ENCODE data around the gene NEK6.

Gene NEK6

DNA sequence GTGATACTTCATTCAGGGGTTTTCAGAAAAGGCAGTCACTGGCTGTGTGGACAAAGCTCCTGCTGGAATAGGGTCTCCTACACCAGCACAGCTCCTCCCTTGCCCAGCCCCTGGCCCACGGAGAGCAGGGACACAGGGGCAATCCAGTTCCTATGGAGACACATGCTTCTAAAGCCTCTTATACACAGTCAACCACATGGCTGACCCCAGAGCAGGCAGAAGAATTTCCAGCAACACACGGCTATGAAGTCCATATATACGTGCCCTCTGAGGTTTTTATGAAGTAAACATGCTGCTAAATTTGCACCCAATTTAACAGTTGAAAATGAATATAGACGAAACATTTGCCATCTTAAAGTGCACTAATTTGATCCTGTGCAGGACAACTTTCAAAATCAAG, 138.1 kb downstream of the NEK6 start:
- no peak for TF ChIP-seq ESRRG (CRISPR knock-in tag; IDR thresholded peaks at IDR 0.05)
- TF ChIP-seq ZNF565 (CRISPR knock-in tag; conservative IDR thresholded peaks at IDR 0.05; ENCODE audit: low read depth) = no peak
- TF ChIP-seq RARB (CRISPR knock-in tag; IDR thresholded peaks at IDR 0.05) = no peak
- TF ChIP-seq BACH2 (CRISPR knock-in tag; IDR thresholded peaks at IDR 0.05; ENCODE audit: borderline replicate concordance) = no peak
- TF ChIP-seq ZC3H10 (CRISPR knock-in tag; IDR thresholded peaks at IDR 0.05) = no peak
- TF ChIP-seq, protein P1, sequence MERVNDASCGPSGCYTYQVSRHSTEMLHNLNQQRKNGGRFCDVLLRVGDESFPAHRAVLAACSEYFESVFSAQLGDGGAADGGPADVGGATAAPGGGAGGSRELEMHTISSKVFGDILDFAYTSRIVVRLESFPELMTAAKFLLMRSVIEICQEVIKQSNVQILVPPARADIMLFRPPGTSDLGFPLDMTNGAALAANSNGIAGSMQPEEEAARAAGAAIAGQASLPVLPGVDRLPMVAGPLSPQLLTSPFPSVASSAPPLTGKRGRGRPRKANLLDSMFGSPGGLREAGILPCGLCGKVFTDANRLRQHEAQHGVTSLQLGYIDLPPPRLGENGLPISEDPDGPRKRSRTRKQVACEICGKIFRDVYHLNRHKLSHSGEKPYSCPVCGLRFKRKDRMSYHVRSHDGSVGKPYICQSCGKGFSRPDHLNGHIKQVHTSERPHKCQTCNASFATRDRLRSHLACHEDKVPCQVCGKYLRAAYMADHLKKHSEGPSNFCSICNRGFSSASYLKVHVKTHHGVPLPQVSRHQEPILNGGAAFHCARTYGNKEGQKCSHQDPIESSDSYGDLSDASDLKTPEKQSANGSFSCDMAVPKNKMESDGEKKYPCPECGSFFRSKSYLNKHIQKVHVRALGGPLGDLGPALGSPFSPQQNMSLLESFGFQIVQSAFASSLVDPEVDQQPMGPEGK (CRISPR knock-in tag; IDR thresholded peaks at IDR 0.05; ENCODE audit: borderline replicate concordance) = no peak
- no peak for TF ChIP-seq ISL1 (CRISPR knock-in tag; IDR thresholded peaks at IDR 0.05)
- TF ChIP-seq TSHZ2 (CRISPR knock-in tag; IDR thresholded peaks at IDR 0.05) = no peak
- TF ChIP-seq CSDC2 (CRISPR knock-in tag; IDR thresholded peaks at IDR 0.05) = no peak
- ATAC-seq = no peak

DNA sequence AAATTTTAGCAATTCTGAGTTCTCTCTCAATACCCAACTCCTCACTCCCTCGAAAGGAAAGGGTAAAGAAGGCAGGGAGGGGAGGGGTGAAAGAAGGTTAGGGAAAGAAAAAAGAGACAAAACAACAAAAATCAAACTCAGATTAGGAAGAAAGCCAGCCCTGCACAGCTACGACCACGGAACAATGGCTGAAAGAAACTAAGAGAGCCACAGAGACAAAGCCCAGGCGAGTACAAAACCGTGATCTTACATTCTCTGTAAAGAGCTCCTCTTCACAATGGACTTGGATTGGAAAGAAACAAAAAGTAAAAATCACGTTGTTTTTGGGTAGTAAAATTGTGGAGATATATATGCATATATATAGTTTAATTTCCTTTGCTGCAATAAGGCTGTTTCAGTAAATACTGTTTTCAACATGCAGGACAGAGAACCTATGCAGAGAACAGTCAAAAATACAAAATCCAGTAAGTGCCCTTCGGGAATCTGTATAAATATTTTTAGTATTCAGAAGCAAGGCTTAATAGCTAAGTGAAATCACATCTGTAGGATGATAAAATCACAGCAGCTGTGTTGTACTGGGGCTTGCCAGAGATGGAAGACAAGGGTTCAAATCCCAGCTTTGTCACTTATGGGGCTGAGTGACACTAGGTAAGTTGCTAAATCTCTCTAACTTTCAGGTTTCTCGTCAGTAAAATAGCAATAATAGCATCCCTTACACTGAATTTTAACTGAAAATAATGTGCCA, 140.6 kb downstream of the NEK6 start:
- no peak for ATAC-seq
- TF ChIP-seq ZFP3 (CRISPR knock-in tag; IDR thresholded peaks at IDR 0.05) = no peak
- TF ChIP-seq, protein P2, sequence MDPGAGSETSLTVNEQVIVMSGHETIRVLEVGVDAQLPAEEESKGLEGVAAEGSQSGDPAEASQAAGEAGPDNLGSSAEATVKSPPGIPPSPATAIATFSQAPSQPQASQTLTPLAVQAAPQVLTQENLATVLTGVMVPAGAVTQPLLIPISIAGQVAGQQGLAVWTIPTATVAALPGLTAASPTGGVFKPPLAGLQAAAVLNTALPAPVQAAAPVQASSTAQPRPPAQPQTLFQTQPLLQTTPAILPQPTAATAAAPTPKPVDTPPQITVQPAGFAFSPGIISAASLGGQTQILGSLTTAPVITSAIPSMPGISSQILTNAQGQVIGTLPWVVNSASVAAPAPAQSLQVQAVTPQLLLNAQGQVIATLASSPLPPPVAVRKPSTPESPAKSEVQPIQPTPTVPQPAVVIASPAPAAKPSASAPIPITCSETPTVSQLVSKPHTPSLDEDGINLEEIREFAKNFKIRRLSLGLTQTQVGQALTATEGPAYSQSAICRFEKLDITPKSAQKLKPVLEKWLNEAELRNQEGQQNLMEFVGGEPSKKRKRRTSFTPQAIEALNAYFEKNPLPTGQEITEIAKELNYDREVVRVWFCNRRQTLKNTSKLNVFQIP (CRISPR knock-in tag; IDR thresholded peaks at IDR 0.05; ENCODE audit: borderline replicate concordance, low read depth) = no peak
- TF ChIP-seq TOX (CRISPR knock-in tag; IDR thresholded peaks at IDR 0.05; ENCODE audit: borderline replicate concordance) = no peak
- TF ChIP-seq ESRRG (CRISPR knock-in tag; IDR thresholded peaks at IDR 0.05) = no peak
- TF ChIP-seq, protein P3, sequence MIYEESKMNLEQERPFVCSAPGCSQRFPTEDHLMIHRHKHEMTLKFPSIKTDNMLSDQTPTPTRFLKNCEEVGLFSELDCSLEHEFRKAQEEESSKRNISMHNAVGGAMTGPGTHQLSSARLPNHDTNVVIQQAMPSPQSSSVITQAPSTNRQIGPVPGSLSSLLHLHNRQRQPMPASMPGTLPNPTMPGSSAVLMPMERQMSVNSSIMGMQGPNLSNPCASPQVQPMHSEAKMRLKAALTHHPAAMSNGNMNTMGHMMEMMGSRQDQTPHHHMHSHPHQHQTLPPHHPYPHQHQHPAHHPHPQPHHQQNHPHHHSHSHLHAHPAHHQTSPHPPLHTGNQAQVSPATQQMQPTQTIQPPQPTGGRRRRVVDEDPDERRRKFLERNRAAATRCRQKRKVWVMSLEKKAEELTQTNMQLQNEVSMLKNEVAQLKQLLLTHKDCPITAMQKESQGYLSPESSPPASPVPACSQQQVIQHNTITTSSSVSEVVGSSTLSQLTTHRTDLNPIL (CRISPR knock-in tag; IDR thresholded peaks at IDR 0.05; ENCODE audit: low read depth) = no peak
- TF ChIP-seq ZNF70 (CRISPR knock-in tag; IDR thresholded peaks at IDR 0.05) = no peak
- TF ChIP-seq PPARA (CRISPR knock-in tag; IDR thresholded peaks at IDR 0.05; ENCODE audit: borderline replicate concordance) = no peak
- no peak for TF ChIP-seq ISL1 (CRISPR knock-in tag; IDR thresholded peaks at IDR 0.05)

GRCh38 chr9:124399323-124399967, 141.7 kb downstream of the NEK6 start:
- TF ChIP-seq ZNF70 (CRISPR knock-in tag; IDR thresholded peaks at IDR 0.05) (no peak), ISL1 (CRISPR knock-in tag; IDR thresholded peaks at IDR 0.05) (no peak), ARNTL (CRISPR knock-in tag; IDR thresholded peaks at IDR 0.05; ENCODE audit: borderline replicate concordance, low read depth) (no peak), BACH2 (CRISPR knock-in tag; IDR thresholded peaks at IDR 0.05; ENCODE audit: borderline replicate concordance) (no peak), CSRNP3 (CRISPR knock-in tag; IDR thresholded peaks at IDR 0.05) (no peak), ZFP3 (CRISPR knock-in tag; IDR thresholded peaks at IDR 0.05) (no peak), SNAI2 (CRISPR knock-in tag; IDR thresholded peaks at IDR 0.05) (no peak), OSR1 (CRISPR knock-in tag; IDR thresholded peaks at IDR 0.05) (no peak), ZFP30 (CRISPR knock-in tag; IDR thresholded peaks at IDR 0.05) (no peak), TCF4 (CRISPR knock-in tag; IDR thresholded peaks at IDR 0.05; ENCODE audit: borderline replicate concordance) (no peak), RARB (CRISPR knock-in tag; IDR thresholded peaks at IDR 0.05) (no peak), ZNF565 (CRISPR knock-in tag; conservative IDR thresholded peaks at IDR 0.05; ENCODE audit: low read depth) (no peak), ZNF8 (CRISPR knock-in tag; IDR thresholded peaks at IDR 0.05) (no peak), PPARA (CRISPR knock-in tag; IDR thresholded peaks at IDR 0.05; ENCODE audit: borderline replicate concordance) (no peak), ESRRG (CRISPR knock-in tag; IDR thresholded peaks at IDR 0.05) (no peak)
- TF ChIP-seq, protein P1 (CRISPR knock-in tag; IDR thresholded peaks at IDR 0.05; ENCODE audit: borderline replicate concordance) = no peak

More at GRCh38 chr9:124399323-124399967, 141.7 kb downstream of the NEK6 start:
- ATAC-seq = no peak; the same call in 2 of the 3 replicates

All from SK-N-SH treated with all-trans-retinoic acid at 6 μM for 48 hours (cell line).